HG03521 (cell line): ENCODE measurements around the gene HELQ.
"Not testable (repeated sequence)": the region's sequence is repeated elsewhere in the genome, so short reads cannot be mapped to it uniquely, and the experiment has no call there.

Source experiments
- ATAC-seq: cut with Tn5 transposase; IDR thresholded peaks from one replicate; pipeline ENCODE4 v1.9.1; 2021; ENCODE audit warnings: mild to moderate bottlenecking, moderate library complexity; ENCODE audit not compliant: unreplicated experiment

The HELQ gene, protein sequence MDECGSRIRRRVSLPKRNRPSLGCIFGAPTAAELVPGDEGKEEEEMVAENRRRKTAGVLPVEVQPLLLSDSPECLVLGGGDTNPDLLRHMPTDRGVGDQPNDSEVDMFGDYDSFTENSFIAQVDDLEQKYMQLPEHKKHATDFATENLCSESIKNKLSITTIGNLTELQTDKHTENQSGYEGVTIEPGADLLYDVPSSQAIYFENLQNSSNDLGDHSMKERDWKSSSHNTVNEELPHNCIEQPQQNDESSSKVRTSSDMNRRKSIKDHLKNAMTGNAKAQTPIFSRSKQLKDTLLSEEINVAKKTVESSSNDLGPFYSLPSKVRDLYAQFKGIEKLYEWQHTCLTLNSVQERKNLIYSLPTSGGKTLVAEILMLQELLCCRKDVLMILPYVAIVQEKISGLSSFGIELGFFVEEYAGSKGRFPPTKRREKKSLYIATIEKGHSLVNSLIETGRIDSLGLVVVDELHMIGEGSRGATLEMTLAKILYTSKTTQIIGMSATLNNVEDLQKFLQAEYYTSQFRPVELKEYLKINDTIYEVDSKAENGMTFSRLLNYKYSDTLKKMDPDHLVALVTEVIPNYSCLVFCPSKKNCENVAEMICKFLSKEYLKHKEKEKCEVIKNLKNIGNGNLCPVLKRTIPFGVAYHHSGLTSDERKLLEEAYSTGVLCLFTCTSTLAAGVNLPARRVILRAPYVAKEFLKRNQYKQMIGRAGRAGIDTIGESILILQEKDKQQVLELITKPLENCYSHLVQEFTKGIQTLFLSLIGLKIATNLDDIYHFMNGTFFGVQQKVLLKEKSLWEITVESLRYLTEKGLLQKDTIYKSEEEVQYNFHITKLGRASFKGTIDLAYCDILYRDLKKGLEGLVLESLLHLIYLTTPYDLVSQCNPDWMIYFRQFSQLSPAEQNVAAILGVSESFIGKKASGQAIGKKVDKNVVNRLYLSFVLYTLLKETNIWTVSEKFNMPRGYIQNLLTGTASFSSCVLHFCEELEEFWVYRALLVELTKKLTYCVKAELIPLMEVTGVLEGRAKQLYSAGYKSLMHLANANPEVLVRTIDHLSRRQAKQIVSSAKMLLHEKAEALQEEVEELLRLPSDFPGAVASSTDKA

DNA sequence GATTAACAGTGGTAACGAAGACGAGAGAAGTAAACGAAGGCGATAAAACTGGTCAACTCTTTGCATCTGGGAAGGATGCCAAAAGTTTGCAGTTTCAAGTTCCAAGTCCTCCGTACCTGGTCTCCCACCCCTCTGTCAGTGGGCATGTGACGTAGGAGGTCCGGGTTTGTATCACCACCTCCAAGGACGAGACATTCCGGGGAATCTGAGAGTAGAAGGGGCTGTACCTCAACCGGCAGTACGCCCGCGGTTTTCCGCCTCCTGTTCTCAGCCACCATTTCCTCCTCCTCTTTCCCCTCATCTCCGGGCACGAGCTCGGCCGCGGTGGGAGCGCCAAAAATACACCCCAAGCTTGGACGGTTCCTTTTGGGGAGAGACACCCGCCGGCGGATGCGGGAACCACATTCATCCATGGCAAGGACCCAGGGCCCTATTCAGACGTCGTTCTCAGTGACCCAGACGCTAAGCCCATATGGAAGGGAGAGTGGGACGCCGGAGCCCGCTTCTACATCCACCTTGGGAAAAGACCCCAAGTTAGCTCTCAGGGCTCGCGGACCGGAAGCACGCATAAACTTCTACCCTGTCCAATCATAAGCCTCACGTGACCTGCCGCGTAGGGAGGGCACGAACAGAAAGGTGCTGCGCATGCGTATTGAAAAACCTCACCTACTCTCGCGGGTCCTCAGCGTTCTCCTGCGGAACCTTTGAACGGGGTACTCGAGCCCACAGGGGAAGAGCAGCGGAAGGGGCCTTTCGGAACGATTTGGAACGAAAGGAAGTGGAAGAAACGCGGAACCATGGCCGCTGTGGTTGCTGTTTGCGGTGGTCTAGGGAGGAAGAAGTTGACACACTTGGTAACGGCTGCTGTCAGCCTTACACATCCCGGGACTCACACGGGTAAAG, at the start of gene HELQ, which contains the start of gene MRPS18C:
HELQ (minus strand) TSS at position 543 of the 903 bp plus-strand sequence; CDS start at position 413, 130 bp downstream.
MRPS18C (plus strand) TSS at position 778 of the 903 bp plus-strand sequence; CDS start at position 798, 20 bp downstream.
- ATAC-seq: peak; percentile 95

DNA sequence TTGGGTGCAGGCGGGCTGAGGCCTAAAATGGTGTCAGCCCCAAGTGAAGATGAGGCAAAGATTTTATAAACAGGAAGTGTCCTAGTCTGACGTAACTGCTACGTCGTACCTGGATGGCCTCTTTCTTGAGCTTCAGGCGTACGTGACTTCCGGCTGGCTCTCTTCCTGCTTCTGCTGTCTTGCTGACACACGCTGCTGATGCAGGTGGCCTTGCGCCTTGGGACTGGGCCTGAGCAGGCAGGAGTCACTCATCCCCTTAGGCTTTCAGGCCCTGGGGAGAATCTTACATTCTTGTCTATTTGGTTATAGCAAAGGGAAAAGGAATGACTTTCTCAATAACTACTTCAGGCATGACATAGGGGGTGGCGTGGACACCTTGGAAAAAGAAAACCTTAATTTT, 49.4 kb upstream of the HELQ start:
- ATAC-seq: no peak

DNA sequence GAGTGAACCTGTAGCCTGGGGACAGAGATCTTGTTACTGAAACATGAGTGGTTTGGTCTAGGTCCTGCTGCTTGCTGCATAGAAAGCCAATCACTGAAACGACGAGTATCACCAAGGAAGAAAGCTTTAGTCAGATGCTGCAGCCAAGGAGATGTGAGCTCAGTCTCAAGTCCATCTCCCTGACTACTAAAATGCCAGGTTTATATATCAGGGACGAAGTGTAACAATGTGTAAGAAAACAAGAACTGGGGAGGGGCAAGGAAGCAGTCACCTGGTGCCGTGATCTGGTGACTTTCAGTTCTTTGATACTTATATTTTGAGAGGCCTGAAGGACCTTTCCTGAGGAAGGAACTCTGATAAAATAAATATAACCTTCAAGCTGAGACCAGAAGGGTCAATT, 48.9 kb upstream of the HELQ start:
- no peak for ATAC-seq

DNA sequence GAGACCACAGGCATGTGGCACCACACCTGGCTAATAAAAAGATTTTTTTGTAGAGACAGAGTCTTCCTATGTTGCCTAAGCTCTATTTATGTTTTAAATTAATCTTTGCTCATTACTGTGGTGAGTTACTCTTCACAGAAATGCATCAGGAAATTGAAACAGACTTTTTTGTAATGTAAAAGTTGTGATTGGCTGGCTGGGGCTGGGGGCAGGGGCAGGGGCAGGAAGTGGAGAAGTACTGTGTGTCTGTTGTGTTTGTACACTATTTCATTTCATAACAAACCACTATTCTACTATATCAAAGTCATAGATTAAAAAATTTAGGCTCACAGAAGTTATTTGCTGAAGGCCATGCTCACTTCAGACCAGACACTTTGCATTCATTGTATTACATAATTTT, 48.4 kb upstream of the HELQ start:
- no peak for ATAC-seq

DNA sequence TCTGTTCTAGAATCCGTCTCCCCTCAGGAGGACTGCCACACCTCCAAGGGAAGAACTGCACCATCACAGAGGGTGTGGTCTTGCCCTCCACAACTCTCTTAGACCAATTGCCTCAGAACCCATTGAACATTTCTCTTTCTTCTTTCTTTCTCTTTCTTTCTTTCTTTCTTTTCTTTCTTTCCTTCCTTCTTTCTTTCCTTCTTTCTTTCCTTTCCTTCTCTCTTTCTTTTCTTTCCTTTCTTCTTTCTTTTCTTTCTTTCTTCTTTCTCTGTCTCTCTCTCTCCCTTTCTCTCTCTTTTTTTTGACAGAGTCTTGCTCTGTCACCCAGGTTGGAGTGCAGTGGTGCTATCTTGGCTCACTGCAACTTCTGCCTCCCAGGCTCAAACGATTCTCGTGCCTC, 46.0 kb upstream of the HELQ start:
- ATAC-seq: not testable (repeated sequence)

DNA sequence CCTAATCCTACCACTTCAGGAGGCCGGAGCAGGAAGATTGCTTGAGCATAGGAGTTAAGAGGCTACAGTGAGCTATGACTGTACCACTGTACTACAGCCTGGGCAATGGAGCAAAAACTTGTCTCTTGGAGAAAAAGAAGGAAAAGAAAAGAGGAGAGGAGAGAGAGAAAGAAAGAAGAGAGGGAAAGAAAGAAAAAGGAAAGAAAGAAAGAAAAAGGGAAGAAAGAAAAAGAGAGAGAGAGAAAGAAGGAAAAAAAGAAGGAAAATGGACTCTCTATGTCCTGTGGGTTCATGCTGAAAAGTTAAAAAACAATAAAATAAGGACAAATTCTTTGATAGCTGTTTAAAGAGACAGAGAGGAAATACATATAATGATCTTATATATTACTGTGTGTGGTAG, 42.6 kb upstream of the HELQ start:
- no peak for ATAC-seq

DNA sequence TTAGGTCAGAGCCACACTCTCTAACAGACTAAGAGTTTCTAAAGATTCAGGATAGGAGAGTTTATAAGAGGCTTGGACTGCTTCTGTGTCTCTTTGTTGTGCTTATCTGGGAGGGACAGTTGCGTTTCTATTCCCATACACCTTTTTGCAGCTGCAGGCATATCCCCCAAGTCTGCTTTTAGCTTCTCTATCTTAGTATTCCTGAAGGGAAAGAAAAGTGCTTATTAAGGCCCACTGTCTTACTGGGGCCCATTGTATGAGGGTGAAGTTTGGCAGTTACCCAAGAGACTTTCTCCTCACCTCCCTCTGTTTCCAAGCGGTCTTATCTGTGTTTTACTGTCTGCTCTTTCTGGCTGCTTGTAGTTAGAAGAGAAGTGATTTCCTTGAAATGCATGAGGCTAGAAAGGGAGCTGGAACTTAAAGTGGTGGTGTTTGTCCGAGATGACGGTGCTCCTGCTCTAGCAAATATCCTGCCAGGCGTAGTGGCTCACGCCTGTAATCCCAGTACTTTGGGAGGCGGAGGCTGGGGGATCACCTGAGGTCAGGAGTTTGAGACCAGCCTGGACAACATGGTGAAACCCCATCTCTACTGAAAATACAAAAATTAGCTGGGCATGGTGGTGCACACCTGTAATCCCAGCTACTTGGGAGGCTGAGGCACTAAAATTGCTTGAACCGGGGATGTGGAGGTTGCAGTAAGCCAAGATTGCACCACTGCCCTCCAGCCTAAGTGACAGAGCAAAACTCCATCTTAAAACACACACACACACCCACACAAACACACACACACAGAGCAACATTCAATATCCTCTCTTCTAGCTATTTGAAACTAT, 40.7 kb upstream of the HELQ start:
- ATAC-seq: not testable (repeated sequence)

DNA sequence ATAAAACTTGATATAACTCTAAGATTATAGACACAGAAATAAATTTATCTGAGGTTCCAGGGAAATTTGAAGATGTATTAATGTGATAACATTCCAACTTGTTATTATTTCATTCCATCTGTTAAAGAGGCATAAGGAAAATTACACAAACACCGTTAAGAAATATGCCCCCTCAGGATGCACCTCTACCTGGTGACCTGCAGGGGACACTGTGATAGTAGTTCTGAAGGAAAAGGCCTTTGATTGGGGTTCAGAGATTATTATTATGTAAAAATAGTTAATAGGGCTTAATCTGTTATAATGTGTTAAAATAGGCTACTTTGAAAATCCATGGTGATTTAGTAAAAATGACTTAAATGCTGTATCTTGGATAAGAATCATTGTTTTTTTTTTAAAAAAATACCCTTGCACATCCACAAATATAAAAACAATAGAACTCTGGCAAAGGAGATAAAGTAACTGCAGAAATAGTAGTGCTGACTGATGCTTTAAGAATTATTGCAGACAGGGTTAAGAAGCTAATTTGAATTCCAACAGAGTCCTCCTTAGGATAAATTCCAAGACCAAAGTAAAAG, 35.3 kb upstream of the HELQ start:
- peak; percentile 84 for ATAC-seq

DNA sequence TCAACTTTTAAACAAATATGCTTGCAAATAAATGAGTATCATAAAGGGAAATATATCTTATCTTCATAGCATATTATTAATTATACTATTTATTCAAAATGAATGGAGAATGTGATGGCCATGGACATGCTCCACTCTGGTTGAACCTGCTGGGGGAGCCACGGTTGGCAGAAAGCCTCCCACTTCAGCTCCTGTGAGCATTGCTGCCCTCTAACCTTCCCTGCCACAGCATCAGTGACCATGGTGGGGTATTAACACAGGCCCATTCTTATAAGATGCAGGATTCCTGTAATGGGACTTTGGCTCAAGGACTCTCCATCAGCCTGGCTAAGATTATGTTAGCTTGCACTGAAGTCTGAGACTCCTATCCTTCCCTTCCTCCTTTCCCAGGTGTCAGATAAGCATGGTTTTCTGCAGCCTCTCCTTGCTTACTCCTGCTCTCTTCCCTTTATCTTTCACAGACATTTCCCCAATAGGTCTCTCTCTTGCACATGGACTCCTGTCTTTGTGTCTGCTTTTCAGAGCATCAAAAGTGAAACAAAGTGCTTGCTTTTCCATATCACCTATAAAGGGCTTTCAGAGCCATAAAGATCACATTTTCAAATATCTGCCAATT, 34.2 kb upstream of the HELQ start:
- ATAC-seq: no peak

DNA sequence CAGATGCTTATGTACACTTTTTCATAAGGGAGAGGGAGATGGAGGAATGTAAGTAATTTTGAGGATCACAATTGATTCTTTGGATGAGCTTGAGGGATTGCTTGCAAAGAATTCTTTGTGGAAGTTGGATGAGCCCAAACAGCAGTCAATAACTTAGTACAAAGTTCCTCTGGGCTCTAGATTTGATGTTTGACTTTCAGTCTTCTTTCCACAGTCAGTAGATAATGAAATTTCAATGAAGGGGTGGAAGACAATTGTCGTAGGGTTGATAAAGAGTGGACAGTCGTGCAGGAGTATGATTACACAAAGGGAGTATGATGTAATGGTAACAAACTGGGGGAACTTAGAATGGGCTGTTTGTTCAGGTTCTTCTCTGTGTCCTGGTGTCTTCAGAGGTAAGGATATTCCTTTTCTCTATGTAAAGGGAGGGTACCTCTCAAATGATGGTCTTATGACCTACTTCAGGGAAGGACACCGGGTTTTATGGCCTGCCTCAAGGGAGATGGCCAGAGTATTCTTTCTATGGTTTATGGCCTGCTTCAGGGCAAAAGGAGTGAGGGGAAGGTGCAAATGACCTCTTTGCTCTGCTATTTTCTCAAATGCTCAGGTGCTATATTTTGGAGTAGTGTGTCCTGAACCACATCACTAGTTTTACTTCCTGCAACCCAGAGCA, 31.0 kb upstream of the HELQ start:
- ATAC-seq: no peak

DNA sequence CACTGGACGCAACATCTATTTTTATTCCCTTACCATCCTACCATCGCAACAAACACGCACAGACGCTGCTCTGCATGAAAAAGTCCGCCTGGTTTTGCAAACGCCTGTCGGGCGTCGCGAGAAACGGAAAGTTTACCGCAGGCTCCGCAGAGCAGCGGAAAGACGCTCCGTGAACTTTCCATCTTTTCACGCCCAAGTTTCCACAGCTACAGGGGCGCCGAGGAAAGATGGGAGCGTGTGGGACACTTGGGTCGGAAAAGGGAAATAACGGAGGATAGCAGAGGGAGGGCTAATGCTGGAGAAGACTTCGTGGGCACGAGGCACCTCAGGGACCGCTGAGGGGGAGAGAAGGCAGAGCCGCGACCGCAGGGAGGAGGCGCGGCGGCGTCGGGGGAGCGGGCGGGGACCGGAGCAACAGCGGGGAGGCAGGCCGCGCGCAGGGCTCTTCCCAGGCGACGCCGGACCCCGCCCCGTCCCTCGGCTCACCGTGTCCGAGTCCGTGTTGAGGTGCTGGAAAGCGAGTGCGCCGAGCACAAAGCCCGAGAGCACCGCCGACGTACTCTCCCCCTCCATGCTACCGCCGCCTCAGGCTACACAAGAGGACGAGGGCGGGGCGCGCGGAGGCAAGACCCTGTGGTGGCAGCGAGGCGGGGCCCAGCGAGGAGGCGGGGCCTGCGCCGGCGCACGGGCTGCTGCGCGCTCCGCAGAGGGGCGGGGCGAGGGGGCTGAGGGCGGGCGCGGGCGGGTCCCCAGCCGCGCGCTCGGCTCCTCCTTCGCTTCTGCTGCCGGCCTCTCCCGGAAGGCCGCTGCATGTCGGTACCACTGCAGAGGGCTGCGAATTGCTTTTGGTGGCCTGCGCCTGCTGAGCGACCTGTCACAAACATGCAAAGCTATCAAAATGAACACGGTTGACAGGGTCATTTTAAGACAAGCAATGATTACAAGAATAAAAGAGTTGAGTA, 29.2 kb upstream of the HELQ start, which contains the start of gene ABRAXAS1:
ABRAXAS1 (minus strand) TSS at position 601 of the 962 bp plus-strand sequence; CDS start at position 573, 28 bp downstream.
- peak; percentile 96 for ATAC-seq

DNA sequence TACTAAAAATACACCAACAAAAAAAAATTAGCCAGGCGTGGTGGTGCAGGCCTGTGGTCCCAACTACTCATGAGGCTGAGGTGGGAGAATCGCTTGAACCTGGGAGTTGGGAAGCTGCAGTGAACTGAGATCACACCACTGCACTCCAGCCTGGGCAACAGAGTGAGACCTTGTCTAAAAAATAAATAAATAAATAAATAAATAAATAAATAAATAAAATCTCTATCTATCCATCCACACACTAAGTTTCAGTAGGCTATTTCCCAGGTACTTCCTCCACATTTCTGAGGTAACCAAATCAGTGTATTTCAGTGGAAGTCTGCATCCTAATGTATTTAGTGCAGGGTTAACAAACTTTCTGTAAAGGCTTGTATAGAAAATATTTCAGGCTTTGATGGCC, 18.3 kb upstream of the HELQ start:
- ATAC-seq: no peak

DNA sequence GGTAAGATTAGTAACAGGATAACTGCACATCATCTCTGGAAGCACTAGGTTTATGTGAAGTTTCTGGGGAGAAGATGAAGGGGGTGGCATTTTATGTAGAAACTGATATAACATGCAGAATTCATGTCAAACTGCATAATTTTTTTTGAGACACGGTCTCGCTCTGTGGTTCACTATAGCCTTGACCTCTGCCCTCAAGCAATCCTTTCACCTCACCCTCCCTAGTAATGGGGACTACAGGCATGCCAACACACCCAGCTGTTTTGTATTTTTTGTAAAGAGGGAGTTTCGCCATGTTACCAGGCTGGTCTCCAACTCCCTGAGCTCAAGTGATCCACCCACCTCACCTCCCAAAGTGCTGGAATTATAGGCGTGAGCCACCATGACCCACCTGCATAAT, 17.8 kb upstream of the HELQ start:
- no peak for ATAC-seq

DNA sequence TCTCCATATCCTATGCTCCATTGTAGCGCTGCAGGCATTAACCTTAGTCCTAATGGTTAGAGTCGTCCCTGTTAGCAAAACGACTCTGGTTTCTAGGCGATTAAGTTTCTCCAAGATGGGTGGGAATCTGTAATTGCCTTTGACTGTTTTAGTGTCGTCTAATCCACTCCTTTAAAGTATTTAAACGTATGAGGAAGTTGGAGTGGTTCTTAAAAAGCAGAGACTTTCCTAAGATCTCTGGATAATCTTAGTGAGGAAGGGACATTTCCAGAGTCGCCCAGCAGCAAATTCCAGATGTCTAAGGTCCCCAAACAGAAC, 520 bp upstream of the HELQ start:
- no peak for ATAC-seq

DNA sequence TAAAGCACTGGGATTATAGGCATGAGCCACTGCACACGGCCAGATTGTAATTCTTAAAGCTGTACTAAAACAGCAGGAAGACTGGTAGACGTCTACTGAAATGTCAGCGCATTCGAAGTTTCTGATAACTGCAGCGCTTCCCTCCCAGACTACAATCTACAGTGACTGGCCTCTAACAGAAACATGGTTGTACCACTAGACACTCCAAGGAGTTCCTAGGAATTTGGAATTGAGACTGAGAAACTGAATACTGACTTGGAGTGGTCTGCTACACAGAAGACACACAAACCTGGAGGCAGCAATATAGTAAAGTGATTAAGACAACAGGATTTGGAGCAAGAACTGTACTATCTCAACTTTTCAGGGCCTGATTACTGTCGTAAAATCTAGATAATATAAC, 937 bp downstream of the HELQ start:
- no peak for ATAC-seq

DNA sequence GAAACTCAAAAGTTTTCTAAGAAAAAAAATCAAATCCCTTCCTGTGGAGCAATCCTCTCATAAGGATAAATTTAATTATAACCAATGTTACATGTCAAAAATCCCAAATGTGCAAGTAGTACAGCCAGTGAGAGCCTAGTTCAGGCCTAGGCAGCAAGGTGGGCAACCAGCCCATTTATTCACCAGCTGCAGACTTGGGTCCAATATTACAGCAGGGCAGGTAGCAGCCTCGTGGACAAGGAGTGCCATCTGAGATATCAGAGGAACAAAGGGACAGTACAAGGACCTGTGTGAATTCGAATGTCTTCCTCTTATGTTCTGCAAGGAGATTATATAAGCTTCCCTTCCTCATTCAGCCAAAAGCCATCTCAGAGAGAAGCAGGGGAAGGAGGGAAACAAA, 6.6 kb downstream of the HELQ start:
- ATAC-seq: no peak

DNA sequence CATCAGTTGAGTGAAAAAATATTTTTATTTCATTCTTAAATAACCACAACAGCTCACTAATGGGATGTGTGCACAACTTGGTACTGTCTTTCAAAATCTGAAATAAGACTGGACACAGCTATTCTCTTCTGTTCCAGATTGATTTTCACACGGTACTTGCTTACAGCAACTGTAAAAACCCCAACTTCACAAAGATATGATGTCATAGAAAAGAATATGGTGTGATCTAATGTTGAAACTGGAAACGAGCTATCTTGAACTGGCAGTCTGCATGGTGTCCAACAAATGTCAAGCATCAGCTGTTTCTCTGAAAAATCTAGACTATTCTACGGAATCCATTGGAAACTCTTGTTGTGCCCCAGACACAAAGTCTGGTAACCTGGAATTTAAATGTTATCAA, 14.7 kb downstream of the HELQ start:
- no peak for ATAC-seq
